SK-N-DZ (cell line): ENCODE data around the gene HIPK2.

Source experiments
- DNase-seq: peaks from one replicate; pipeline ENCODE4 v3.0.0-alpha.2; 2015; ENCODE audit warnings: low spot score

The HIPK2 gene

GRCh38 chr7:139735912-139736595 is 41.7 kb downstream of the HIPK2 start:
- no peak for DNase-seq

DNA sequence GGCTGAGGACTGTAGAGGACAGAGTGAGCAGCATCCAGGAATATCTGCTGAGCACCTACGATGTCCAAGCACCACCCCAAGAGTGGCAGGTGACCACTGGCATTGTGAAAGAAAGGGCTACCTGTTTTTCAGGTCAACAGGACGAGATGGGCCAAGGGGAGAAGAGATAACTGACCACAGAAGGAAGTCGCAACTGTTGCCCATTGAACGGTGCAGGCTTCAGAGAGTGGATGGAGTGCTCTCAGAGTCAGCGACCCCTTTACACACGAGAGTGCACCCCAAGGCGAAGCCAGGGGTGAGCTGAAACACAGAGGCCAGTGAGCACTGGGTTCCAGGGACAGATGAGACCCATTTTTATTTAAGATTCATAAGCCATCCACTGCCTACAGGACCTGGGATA is 42.3 kb downstream of the HIPK2 start:
- DNase-seq: no peak

DNA sequence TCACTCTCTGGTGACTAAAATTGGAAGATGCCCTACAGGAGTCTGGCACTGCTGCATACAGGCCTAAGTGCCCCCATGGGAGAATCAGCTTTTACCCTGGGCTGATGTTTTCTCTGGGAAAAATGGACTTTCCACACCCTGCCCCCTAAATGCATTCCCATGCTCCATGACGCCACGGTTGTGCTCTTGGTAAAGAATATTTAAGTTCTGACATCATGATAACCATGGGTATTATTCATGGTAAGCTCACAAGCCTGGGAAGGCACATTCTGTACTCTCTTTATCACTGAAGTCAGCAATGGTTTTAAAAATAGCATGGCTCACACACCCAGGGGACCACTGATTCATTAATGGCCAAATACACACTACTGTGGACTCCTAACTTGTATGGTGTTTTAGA is 43.4 kb downstream of the HIPK2 start:
- no peak for DNase-seq

DNA sequence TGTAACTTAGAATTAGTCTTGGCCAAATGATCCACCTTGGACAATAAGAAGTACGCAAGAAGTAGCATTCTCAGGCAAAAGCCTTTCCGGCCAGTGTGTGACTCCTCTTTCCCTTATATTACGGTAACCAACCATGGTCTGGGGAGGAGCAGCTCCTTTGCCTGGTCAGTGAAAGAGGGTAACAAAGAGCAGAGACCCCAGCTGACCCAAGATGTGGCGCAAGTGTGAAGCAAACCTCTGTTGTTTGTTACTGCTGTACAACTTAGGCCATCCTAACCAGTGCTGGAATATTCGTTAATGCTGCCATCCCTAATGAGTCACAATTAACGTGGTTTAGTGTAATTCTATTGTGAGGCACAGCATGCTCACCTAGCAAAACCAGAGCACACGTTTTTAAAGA is 44.0 kb downstream of the HIPK2 start:
- DNase-seq: no peak

DNA sequence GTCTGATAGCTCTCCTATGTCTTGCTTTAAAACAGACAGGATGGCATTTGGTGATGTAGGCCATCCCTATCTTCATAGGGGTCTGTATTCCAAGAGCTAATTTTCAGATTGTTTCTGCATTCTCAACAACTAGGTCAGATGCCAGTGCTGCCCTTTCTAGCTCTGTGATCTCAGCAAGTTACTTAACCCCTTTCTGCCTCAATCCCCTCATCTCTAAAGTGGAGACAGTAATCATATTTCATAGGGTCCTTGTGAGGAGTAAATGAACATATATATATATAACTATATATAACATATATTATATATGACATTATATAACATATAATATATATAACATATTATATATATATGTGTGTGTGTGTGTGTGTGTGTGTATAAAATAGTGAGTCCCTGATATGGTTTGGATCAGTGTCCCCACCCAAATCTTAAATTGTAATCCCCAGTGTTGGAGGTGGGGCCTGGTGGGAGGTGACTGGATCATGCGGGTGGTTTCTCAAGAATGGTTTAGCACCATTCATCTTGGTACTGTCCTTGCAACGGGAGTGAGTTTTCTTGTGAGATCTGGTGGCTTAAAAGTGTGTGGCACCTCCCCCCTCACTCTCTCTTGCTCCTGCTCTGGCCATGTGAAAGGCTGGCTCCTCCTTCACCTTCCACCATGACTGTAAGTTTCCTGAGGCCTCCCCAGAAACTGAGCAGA is 45.2 kb downstream of the HIPK2 start:
- no peak for DNase-seq

GRCh38 chr7:139731802-139732470 is 45.9 kb downstream of the HIPK2 start:
- DNase-seq: no peak

GRCh38 chr7:139730746-139731612 is 46.8 kb downstream of the HIPK2 start:
- no peak for DNase-seq

GRCh38 chr7:139728203-139728602 is 49.6 kb downstream of the HIPK2 start:
- no peak for DNase-seq

GRCh38 chr7:139727151-139727705 is 50.6 kb downstream of the HIPK2 start:
- DNase-seq: no peak

DNA sequence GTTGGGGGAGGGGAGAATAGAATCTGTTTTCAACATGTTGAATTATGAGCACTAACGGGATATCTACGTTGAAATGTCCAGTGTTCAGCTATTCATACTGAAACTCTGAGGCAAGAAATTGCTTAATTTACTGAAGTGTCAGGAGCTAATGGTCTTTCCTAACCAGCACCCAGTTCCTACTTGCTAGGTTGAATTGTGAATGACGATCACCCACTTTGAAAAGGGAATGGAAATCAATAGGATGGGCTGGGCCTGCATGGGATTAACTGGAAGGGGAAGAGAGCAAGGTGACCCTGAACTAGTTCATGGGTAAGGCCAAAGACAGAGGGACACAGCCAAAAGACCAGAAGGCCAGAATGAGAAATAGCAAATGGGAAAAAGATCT is 51.3 kb downstream of the HIPK2 start:
- no peak for DNase-seq

- DNase-seq: no peak
Observed at GRCh38 chr7:139725858-139726484, 51.8 kb downstream of the HIPK2 start.

DNA sequence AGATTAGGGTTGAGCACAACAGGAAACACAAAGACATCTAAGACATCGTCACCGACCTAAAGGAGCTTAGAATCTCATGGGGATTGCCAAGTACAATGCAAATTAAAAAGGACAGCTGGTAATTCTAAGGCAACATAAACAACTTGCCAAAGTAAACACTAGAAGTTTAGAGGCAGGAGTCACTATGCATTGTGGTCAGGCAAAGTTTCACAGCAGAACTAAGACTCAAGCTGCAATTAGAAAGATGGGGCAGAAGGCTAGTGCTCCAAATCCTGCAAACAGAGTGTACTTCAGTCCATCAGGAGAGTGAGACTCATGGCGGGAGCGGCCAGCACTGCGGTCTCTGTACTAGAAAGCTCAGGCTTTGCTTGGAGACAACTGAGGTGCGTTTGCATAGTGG is 52.7 kb downstream of the HIPK2 start:
- no peak for DNase-seq

DNA sequence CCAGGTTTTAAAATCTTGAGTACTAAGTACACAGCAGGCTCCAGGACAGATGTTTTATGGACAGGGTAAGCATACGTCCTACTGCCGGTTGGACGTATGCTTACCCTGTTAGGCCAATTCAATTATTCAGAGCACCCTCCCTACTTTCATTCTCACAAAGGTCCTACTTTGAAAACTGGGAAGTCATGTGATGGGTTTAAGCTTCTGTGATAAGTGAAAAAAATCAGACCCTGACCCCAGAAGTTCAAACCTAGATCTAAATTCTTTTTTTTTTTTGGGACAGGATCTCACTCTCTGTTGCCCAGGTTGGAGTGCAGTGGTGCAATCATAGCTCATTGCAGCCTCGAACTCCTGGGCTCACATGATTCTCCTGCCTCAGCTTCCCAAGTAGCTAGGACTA is 55.2 kb downstream of the HIPK2 start:
- DNase-seq: no peak

- no peak for DNase-seq
Observed at GRCh38 chr7:139721821-139722220, 56.0 kb downstream of the HIPK2 start.

GRCh38 chr7:139721417-139721816 is 56.4 kb downstream of the HIPK2 start:
- no peak for DNase-seq

DNA sequence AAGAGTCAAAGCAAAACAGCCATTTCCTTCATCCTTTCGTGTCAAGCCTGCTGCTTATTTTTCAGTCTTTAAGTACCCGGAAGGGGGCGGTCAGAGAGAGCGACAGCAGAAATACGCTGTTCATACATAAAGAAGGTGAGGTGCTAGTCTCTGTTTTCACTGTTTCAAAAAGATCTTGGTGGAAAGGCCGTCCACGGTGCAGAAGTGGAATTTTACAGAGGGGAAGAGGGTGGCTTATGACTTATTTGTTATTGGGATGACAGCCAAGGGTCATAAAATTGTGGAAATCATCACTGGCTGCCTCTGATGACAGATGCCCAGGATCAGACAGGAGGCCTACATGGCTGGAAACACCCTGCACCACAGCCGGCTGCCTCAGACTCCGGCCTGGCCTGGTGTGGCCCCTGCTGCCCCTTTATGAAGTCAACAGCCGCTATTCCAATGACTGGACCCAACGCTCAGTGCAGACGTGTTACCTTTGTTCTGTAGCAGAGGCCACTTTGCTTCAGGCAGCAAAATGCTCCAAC is 57.0 kb downstream of the HIPK2 start:
- DNase-seq: no peak

DNA sequence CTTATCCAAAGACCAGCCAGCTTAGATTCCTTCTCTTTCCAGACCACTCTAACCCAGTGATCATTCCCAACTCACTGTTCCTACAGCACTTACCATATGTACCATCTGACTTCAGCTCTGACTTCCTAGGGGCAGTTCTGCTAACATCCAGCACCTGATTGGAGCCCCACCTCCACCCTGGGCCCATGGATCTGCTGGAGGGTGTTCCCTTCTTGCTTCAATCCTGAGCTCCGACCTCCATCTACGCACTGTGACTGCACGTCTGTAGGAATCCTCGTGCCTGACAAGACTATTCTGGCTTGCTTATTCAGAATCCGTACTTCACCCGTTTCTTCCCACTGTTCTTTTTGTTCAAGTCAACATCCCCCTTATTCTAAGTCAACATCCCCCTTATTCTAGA is 57.6 kb downstream of the HIPK2 start:
- no peak for DNase-seq

DNA sequence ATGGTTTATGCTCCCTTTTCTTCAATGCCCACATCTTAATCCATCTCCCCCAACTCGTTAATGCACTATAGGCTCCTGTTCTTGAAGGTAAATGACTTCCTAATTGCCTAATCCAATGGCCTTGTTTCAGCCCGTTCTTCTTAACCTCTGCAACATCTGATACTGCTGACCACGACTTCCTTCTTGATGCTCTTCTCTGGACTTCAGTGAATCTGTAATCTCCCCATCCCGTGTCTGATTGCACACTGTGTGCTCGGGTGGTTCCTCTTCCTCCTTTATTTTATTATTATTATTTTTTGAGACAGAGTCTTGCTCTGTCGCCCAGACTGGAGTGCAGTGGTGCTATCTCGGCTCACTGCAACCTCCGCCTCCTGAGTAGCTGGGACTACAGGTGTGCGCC is 58.9 kb downstream of the HIPK2 start:
- DNase-seq: no peak

GRCh38 chr7:139718141-139718540 is 59.7 kb downstream of the HIPK2 start:
- DNase-seq: no peak

DNA sequence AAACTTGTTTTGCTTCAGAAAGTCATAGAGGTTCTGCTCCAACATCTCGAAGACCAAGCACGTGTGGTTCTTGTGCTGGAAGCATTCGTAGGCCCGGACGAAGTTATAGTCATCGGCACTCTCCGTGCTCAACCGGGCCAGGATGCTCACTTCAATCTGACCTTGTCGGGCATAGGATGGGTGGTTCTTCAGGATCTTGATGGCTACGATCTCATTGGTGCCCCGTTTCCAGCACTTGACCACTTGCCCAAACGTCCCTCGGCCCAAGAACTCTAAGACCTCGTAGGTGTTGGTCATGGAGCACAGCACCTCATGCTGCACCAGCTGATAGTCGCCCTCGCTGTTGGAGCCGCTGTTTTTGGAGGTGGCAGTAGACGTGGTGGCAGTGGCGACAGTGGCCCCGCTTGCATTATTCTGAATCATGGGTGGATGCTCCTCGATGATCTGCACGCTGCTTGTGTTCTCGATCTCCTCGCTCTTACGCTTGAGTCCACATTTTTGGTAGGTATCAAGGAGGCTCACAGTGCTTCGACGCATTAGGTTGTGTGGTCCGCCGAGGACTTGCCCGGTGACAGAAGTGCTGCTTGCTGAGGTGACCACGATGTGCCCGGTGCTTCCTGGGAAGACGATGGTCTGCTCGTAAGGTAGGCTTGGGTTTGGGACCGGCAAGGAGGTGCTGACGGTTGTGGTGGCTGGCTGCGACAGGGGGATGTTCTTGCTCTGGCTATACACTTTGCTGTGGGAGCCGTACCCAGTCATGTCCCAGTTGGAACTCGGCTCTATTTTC is 61.4 kb downstream of the HIPK2 start:
- no peak for DNase-seq
